HFFc6 (cell line): ENCODE data around the gene EXOC6. TPM values are rescaled to one million over a fixed set of nuclear protein-coding genes. Genes with fewer than 3 reads are reported as not detected.

Experiments
- DNase-seq: peaks from one replicate; pipeline ENCODE4 v3.0.0-alpha.2; 2018
- H3K27ac Mint-ChIP-seq: 2 replicates; pipeline ENCODE4 v1.8.0; 2020; ENCODE audit warnings: mild to moderate bottlenecking, mixed read lengths
- H3K27me3 Mint-ChIP-seq: 2 replicates; pipeline ENCODE4 v1.8.0; 2021; ENCODE audit warnings: mild to moderate bottlenecking, moderate library complexity, mixed read lengths; ENCODE audit not compliant: insufficient read depth
- H3K36me3 Mint-ChIP-seq: 2 replicates; pipeline ENCODE4 v1.8.0; 2021; ENCODE audit warnings: low read depth, mixed read lengths
- H3K4me1 Mint-ChIP-seq: 2 replicates; pipeline ENCODE4 v1.8.0; 2020; ENCODE audit warnings: low read depth, mixed read lengths
- H3K4me3 Mint-ChIP-seq: 2 replicates; pipeline ENCODE4 v1.8.0; 2020; ENCODE audit warnings: mild to moderate bottlenecking, moderate library complexity, mixed read lengths
- H3K9me3 Mint-ChIP-seq: 2 replicates; pipeline ENCODE4 v1.8.0; 2020; ENCODE audit warnings: mild to moderate bottlenecking, mixed read lengths
- total RNA-seq, 6 experiments: library from RNA; stranded (reverse); fragmentation: NEBNext Ultra II Directional; extraction: Animal tissue kit (Norgen Biotek cat#: 25700); gene quantifications; 2 replicates in 1 of 6; 3 replicates in 5 of 6; pipeline ENCODE4 v1.2.3, GENCODE V29; 2021
- TF ChIP-seq, protein P1 (sequence below): fragments of 200-600 bp; sonication (generic); IDR thresholded peaks from 2 replicates; pipeline ENCODE4 v1.5.0; 2021; ENCODE audit warnings: antibody characterized with exemption, mild to moderate bottlenecking

Gene EXOC6
- total RNA-seq, 6 experiments from 2014 or later = 5.7 to 8.6 (median 6.3) TPM

DNA sequence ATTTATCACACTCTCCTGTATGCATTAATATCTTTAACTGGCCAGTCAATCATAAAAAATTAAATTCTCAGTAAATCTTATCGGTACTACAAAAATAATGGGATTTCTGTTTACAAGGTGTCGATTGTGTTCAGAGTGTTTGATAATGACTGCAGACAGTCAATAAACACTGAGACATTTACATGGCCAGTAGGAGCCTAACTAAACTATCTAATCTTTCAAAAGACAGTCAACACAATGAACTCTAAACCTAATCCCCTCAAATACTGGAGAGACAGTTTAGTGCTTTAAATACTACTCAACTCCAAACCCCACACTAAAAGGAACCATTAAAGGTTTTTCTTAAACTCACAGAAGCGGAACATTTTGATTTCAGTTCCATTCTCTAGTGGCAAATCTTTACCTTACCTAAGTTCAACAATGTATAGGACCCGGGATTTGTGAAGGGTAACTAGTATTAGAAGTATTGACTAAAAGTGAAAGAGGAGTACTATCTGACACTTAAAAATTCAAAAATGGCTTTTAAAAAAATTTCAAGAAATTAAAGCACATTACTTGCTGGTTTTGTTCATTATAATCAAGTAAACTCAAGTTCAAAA is 37.3 kb upstream of the EXOC6 start:
- no peak overlapping the region for H3K4me3 Mint-ChIP-seq
- peaks cover 12% of the 10 kb centered on the region for H3K4me1 Mint-ChIP-seq
- H3K9me3 Mint-ChIP-seq = no peaks in the 10 kb centered on the region
- TF ChIP-seq, protein P1, sequence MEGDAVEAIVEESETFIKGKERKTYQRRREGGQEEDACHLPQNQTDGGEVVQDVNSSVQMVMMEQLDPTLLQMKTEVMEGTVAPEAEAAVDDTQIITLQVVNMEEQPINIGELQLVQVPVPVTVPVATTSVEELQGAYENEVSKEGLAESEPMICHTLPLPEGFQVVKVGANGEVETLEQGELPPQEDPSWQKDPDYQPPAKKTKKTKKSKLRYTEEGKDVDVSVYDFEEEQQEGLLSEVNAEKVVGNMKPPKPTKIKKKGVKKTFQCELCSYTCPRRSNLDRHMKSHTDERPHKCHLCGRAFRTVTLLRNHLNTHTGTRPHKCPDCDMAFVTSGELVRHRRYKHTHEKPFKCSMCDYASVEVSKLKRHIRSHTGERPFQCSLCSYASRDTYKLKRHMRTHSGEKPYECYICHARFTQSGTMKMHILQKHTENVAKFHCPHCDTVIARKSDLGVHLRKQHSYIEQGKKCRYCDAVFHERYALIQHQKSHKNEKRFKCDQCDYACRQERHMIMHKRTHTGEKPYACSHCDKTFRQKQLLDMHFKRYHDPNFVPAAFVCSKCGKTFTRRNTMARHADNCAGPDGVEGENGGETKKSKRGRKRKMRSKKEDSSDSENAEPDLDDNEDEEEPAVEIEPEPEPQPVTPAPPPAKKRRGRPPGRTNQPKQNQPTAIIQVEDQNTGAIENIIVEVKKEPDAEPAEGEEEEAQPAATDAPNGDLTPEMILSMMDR = no peak
- no peaks in the 10 kb centered on the region for H3K36me3 Mint-ChIP-seq
- H3K27me3 Mint-ChIP-seq = peaks cover 7% of the 10 kb centered on the region; the same call in 1 of the 2 replicates
- no peak for DNase-seq
- H3K27ac Mint-ChIP-seq = no peak overlapping the region

DNA sequence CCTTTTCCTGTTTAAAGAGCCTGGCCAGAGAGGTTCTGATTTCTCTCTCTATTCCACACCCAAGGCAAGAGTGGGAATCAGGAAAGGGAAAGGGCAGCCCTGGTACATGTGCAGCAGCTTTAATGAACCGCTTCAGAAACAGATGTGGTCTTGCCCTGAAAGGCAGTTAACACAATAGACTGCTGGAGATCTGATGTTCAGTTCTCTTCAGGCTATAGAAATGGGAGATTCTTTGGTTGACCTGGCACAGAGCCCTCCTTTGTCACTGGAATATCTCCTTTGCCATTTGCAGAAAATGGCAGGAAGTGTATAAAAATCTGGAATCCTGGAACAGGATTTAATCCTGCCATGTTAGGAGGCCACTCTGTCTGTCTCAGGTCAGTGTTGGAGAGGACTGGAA is 36.3 kb upstream of the EXOC6 start:
- H3K9me3 Mint-ChIP-seq = no peaks in the 10 kb centered on the region

DNA sequence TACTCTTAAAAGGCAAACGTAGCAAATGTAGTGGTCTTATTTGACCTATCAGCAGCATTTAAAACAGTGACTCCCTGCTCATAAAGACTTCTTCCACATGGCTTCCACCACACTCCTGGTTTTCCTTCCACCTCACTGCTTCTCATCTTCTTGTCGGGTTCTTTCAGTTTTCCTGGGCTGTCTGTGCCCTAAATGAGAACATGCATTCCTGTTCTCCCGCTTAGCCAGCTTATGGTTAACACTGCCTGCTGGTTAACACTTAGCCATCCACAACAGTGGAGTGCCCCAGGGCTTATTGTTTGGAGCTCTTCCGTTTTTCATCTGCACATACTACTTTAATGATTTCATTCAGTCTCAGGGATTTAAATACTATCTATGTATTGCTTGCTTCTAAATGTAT is 34.3 kb upstream of the EXOC6 start:
- Mint-ChIP-seq H3K36me3 (no peaks in the 10 kb centered on the region), H3K4me1 (peaks cover 12% of the 10 kb centered on the region), H3K4me3 (no peak overlapping the region), H3K27me3 (peaks cover under 1% of the 10 kb centered on the region; the same call in 1 of the 2 replicates), H3K27ac (no peak overlapping the region), H3K9me3 (no peaks in the 10 kb centered on the region)
- TF ChIP-seq, protein P1 = no peak
- no peak for DNase-seq

More for the DNA sequence above, 36.3 kb upstream of the EXOC6 start:
- Mint-ChIP-seq H3K4me3 (no peak overlapping the region), H3K4me1 (peaks cover 12% of the 10 kb centered on the region), H3K36me3 (no peaks in the 10 kb centered on the region), H3K27me3 (peaks cover 7% of the 10 kb centered on the region; the same call in 1 of the 2 replicates), H3K27ac (no peak overlapping the region)
- no peak for DNase-seq
- TF ChIP-seq, protein P1 = no peak

DNA sequence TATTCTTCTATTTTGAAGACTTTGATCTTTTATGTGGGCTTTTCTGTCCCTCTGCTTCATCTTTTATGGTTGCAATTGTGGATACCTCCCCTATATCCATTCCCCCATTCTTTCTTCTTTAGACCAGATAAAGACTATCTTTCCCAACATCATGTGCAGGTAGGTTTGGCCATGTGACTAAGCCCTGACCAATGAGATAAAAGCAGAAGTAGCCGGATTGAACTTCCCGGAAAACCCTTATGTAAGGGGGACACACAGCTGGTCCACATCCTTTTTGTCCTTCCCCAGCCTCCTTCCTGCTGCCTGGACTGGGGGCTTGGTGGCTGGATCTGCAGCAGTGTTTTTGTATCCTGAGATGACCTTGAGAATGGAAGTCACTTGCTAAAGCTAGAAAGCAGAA is 33.5 kb upstream of the EXOC6 start:
- Mint-ChIP-seq H3K4me1 (peaks cover 17% of the 10 kb centered on the region), H3K27ac (no peak overlapping the region), H3K36me3 (no peaks in the 10 kb centered on the region), H3K27me3 (no peaks in the 10 kb centered on the region; the same call in 1 of the 2 replicates), H3K4me3 (no peak overlapping the region), H3K9me3 (no peaks in the 10 kb centered on the region)
- no peak for DNase-seq
- TF ChIP-seq, protein P1 = no peak

DNA sequence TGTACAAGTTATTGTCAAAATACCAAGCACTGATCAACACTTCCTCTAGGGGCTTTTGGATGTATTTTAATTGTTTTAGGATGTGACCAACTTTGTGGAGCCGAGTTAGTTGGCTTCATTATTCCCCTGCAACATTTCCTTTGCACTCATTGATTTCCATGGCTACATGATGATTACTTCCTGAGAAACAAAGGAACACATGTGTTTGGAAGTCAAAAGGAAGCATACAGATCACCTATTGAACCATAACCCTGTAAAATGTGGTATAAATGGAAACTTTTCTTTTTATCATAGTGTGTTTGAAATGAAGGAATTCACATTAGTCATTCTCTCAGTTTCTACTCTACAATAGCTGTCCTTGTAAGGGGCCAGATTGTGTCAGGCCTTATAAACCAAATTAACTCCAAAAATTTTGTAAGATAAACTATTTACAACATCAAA is 32.2 kb upstream of the EXOC6 start:
- H3K4me1 Mint-ChIP-seq = peaks cover 23% of the 10 kb centered on the region
- H3K36me3 Mint-ChIP-seq = no peaks in the 10 kb centered on the region
- peak overlapping the region; percentile 80 for H3K27ac Mint-ChIP-seq
- H3K9me3 Mint-ChIP-seq = no peaks in the 10 kb centered on the region
- TF ChIP-seq, protein P1 = peak; percentile 44; the same call in 1 of the 2 replicates
- no peaks in the 10 kb centered on the region for H3K27me3 Mint-ChIP-seq
- DNase-seq = peak; percentile 67
- peak overlapping the region; percentile 20; the same call in 1 of the 2 replicates for H3K4me3 Mint-ChIP-seq
